AG10803 (cell line): ENCODE results near the gene RASGEF1C.
"Not testable (repeated sequence)": the region's sequence is repeated elsewhere in the genome, so short reads cannot be mapped to it uniquely, and the experiment has no call there.

Experiments
- DNase-seq: peaks from one replicate; pipeline ENCODE4 v3.0.0; 2010; ENCODE audit warnings: low read depth
- H3K4me3 ChIP-seq: 2 replicates; pipeline ENCODE4 v1.5.1; 2011; ENCODE audit warnings: mild to moderate bottlenecking, low read length, control low read depth
- TF ChIP-seq, protein P1 (sequence below): conservative IDR thresholded peaks from 2 replicates; pipeline ENCODE4 v1.5.1; 2011; ENCODE audit warnings: mild to moderate bottlenecking, low read length, control low read depth, inconsistent platforms

RASGEF1C gene

GRCh38 chr5:180090098-180090768 lies 118.8 kb downstream of the RASGEF1C start:
- H3K4me3 ChIP-seq: peak overlapping the region; percentile 63
- TF ChIP-seq, protein P1, sequence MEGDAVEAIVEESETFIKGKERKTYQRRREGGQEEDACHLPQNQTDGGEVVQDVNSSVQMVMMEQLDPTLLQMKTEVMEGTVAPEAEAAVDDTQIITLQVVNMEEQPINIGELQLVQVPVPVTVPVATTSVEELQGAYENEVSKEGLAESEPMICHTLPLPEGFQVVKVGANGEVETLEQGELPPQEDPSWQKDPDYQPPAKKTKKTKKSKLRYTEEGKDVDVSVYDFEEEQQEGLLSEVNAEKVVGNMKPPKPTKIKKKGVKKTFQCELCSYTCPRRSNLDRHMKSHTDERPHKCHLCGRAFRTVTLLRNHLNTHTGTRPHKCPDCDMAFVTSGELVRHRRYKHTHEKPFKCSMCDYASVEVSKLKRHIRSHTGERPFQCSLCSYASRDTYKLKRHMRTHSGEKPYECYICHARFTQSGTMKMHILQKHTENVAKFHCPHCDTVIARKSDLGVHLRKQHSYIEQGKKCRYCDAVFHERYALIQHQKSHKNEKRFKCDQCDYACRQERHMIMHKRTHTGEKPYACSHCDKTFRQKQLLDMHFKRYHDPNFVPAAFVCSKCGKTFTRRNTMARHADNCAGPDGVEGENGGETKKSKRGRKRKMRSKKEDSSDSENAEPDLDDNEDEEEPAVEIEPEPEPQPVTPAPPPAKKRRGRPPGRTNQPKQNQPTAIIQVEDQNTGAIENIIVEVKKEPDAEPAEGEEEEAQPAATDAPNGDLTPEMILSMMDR: peak; percentile 61
- DNase-seq: peak; percentile 61

- not testable (repeated sequence) for H3K4me3 ChIP-seq, DNase-seq
Measured at GRCh38 chr5:180089628-180090027, 119.4 kb downstream of the RASGEF1C start.

DNA sequence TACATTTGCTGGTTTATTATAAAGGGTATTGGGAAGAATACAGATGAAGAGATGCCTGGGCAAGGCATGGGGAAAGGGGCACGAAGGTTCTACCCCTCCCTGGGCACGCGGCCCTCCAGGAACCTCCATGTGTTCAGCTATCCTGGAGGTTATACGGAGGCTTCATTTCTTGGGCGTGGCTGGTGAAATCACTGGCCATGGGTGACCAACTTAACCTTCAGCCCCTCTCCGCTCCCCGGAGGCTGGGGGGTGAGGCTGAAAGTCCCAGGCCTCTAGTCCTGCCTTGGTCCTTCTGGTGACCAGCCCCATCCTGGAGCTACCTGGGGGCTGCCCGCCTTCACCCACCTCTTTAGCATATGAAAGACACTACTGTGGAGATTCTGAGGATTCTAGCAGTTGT lies 120.5 kb downstream of the RASGEF1C start:
- H3K4me3 ChIP-seq: no peak overlapping the region
- TF ChIP-seq, protein P1: no peak
- DNase-seq: no peak

- H3K4me3 ChIP-seq: no peak overlapping the region
- TF ChIP-seq, protein P1: no peak
- DNase-seq: no peak
Measured at GRCh38 chr5:180086816-180087399, 122.1 kb downstream of the RASGEF1C start.

DNA sequence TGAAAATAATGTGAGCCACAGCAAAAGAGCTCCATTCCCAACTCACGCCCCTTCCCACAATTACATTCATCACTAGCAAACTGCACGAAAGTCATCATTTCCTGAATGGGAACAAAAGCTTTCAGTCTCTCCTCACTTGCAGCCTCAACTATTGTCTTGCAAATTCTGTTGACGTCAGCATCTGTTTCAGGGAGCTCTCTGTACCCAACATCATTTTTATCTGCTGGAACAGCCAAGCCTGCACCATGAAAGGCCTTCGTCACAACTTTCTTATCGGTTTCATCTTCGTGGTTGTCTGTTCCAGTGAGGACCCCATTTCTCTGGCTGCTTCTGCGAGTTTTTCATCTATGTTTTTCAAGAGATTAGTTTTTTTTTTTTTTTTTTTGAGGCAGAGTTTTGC lies 123.2 kb downstream of the RASGEF1C start:
- TF ChIP-seq, protein P1: no peak
- DNase-seq: no peak
- no peak overlapping the region for H3K4me3 ChIP-seq

GRCh38 chr5:180084638-180085561 lies 124.1 kb downstream of the RASGEF1C start:
- TF ChIP-seq, protein P1: no peak
- no peak for DNase-seq
- H3K4me3 ChIP-seq: no peak overlapping the region

DNA sequence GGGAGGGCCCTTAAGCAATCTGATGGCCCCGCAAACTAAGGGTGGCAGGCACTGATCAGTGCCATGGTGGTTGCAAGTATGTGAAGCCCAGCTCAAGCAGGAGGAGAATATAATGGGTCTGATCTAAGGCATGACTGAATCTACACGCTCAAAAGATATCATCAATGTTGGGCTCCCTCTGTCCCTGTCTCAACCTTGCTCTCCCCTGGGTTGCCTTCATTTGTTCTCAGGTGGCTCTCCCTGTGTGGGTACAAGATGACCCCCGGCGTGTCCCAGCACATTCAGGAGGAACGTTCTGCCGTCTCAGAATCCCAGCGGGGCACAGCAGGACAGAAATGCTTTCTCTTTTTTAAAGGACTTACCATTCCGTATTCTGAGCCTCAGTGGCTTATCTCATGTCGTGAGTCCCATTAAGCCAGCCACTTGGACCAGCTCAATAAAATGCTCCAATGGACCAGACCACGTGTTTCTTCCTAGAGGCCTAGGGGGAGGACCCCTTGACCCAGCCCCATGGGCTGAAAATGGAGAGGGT lies 125.4 kb downstream of the RASGEF1C start:
- TF ChIP-seq, protein P1: no peak
- H3K4me3 ChIP-seq: no peak overlapping the region
- no peak for DNase-seq
